OCI-LY1 (cell line): ENCODE data around the gene ZNF219.
"Not testable (repeated sequence)": the region's sequence is repeated elsewhere in the genome, so short reads cannot be mapped to it uniquely, and the experiment has no call there.

Experiments used
- H2AFZ ChIP-seq: fragments of 200-600 bp; sonication (generic), shearing (Covaris generic); 2 replicates; pipeline ENCODE4 v1.6.0; 2014; ENCODE audit warnings: antibody characterized with exemption, mild to moderate bottlenecking, low read length
- H3F3A ChIP-seq: fragments of 200-600 bp; sonication (generic), shearing (Covaris generic); 2 replicates; pipeline ENCODE4 v1.6.0; 2014; ENCODE audit warnings: mild to moderate bottlenecking, antibody characterized with exemption, low read length, moderate library complexity; ENCODE audit not compliant: insufficient read depth
- H3K27ac ChIP-seq: fragments of 200-600 bp; sonication (generic); 2 replicates; pipeline ENCODE4 v1.5.1; 2014; ENCODE audit warnings: low read length, mixed run types, mild to moderate bottlenecking, low read depth; ENCODE audit not compliant: poor library complexity, severe bottlenecking
- H3K27me3 ChIP-seq: fragments of 200-600 bp; sonication (generic); 2 replicates; pipeline ENCODE4 v1.6.0; 2014; ENCODE audit warnings: antibody characterized with exemption, mild to moderate bottlenecking, low read length, moderate library complexity; ENCODE audit not compliant: insufficient read depth
- H3K36me3 ChIP-seq: fragments of 200-600 bp; sonication (generic); 2 replicates; pipeline ENCODE4 v1.6.1; 2014; ENCODE audit warnings: mild to moderate bottlenecking, antibody characterized with exemption, low read length, moderate library complexity, mixed read lengths; ENCODE audit not compliant: insufficient read depth
- H3K4me1 ChIP-seq: fragments of 200-600 bp; sonication (generic); 2 replicates; pipeline ENCODE4 v1.5.1; 2014; ENCODE audit warnings: mild to moderate bottlenecking, low read length, moderate library complexity; ENCODE audit not compliant: insufficient read depth, severe bottlenecking
- H3K4me2 ChIP-seq: fragments of 200-600 bp; sonication (generic), shearing (Covaris generic); 2 replicates; pipeline ENCODE4 v1.6.1; 2014; ENCODE audit warnings: low read length
- H3K4me3 ChIP-seq: fragments of 200-600 bp; sonication (generic); 2 replicates; pipeline ENCODE4 v1.5.1; 2014; ENCODE audit warnings: low read length, low read depth, mild to moderate bottlenecking, mixed read lengths; ENCODE audit not compliant: poor library complexity, severe bottlenecking
- H3K79me2 ChIP-seq: fragments of 200-600 bp; shearing (Covaris generic); 2 replicates; pipeline ENCODE4 v1.6.1; 2016; ENCODE audit warnings: mixed run types, low read length, mixed read lengths; ENCODE audit not compliant: insufficient read depth
- H3K9ac ChIP-seq: fragments of 200-600 bp; sonication (generic), shearing (Covaris generic); 2 replicates; pipeline ENCODE4 v1.6.1; 2014; ENCODE audit warnings: mild to moderate bottlenecking, low read length, mixed read lengths
- H3K9me2 ChIP-seq: fragments of 200-600 bp; sonication (generic), shearing (Covaris generic); 2 replicates; pipeline ENCODE4 v1.6.1; 2014; ENCODE audit warnings: low read depth, mild to moderate bottlenecking, low read length, mixed read lengths
- H3K9me3 ChIP-seq: fragments of 200-600 bp; shearing (Covaris generic); 2 replicates; pipeline ENCODE4 v1.6.1; 2014; ENCODE audit warnings: low read length, mixed read lengths
- H4K20me1 ChIP-seq: fragments of 200-600 bp; sonication (generic), shearing (Covaris generic); 2 replicates; pipeline ENCODE4 v1.6.0; 2016; ENCODE audit warnings: mild to moderate bottlenecking, low read length; ENCODE audit not compliant: insufficient read depth
- EZH2 ChIP-seq: fragments of 200-600 bp; sonication (generic), shearing (Covaris generic); IDR thresholded peaks from 2 replicates; pipeline ENCODE4 v1.8.0; 2017; ENCODE audit warnings: borderline replicate concordance, mixed run types, mild to moderate bottlenecking, antibody characterized with exemption, low read length, moderate library complexity, mixed read lengths
- TF ChIP-seq, protein P1 (sequence below): fragments of 200-600 bp; sonication (generic), shearing (Covaris generic); IDR thresholded peaks from 2 replicates; pipeline ENCODE4 v1.5.1; 2017; ENCODE audit warnings: mild to moderate bottlenecking, antibody characterized with exemption, low read length, moderate library complexity, mixed read lengths

The ZNF219 gene

DNA sequence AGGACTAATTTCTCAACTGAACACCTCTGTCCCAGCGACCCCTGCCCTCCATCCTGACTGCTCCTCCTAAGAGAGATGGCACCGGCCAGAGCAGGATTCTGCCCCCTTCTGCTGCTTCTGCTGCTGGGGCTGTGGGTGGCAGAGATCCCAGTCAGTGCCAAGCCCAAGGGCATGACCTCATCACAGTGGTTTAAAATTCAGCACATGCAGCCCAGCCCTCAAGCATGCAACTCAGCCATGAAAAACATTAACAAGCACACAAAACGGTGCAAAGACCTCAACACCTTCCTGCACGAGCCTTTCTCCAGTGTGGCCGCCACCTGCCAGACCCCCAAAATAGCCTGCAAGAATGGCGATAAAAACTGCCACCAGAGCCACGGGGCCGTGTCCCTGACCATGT lies 55.5 kb downstream of the ZNF219 start:
- no peak for TF ChIP-seq EZH2
- TF ChIP-seq, protein P1, sequence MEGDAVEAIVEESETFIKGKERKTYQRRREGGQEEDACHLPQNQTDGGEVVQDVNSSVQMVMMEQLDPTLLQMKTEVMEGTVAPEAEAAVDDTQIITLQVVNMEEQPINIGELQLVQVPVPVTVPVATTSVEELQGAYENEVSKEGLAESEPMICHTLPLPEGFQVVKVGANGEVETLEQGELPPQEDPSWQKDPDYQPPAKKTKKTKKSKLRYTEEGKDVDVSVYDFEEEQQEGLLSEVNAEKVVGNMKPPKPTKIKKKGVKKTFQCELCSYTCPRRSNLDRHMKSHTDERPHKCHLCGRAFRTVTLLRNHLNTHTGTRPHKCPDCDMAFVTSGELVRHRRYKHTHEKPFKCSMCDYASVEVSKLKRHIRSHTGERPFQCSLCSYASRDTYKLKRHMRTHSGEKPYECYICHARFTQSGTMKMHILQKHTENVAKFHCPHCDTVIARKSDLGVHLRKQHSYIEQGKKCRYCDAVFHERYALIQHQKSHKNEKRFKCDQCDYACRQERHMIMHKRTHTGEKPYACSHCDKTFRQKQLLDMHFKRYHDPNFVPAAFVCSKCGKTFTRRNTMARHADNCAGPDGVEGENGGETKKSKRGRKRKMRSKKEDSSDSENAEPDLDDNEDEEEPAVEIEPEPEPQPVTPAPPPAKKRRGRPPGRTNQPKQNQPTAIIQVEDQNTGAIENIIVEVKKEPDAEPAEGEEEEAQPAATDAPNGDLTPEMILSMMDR: no peak
- H3K27me3 ChIP-seq: no peaks in the 10 kb centered on the region; the same call in 1 of the 2 replicates
- no peak overlapping the region for H3K9ac ChIP-seq
- H3K9me2 ChIP-seq: no peaks in the 10 kb centered on the region
- no peaks in the 10 kb centered on the region for H3F3A ChIP-seq
- H3K4me1 ChIP-seq: no peaks in the 10 kb centered on the region
- H3K4me3 ChIP-seq: no peak overlapping the region
- H2AFZ ChIP-seq: no peak overlapping the region
- no peaks in the 10 kb centered on the region for H3K9me3 ChIP-seq
- H3K27ac ChIP-seq: no peak overlapping the region
- no peaks in the 10 kb centered on the region for H4K20me1 ChIP-seq
- no peak overlapping the region for H3K4me2 ChIP-seq
- H3K36me3 ChIP-seq: no peaks in the 10 kb centered on the region
- H3K79me2 ChIP-seq: no peaks in the 10 kb centered on the region

DNA sequence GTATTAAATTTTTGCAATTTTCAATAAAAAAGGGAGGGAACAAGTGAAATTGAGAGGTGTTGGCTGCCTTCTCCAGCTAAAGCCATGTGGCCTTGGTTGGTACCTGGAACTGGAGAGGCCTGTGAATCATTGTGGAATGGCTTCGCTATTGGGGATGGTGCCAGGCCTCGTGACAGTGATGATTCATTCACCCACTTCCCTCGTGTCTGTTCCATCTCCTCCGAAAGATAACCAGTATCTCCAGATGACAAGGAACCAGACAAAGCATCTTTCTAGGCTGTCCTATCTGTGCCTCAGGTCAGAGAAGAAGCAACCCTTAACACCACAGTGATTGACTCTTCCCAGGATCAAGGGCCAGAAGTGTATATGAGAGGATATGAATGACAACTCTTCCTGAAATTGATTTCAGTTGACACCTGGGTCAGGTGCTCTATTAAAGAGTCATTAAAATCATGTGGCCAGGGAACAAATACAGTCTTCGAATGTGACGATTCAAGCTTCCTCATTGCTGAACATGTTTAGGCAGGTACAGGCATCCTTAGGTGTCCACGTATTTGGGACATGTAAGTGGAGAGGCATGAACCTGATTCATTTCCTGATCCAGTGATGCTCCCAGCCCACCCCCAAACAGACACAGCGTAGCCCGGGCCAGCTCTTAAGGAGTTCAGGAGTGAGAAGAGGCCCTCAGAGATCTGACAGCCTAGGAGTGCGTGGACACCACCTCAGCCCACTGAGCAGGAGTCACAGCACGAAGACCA lies 56.6 kb downstream of the ZNF219 start, which contains the start of gene RNASE7:
RNASE7 (plus strand) TSS at position 687 of the 758 bp plus-strand sequence. CDS start 631 bp downstream, outside the sequence.
- H3K27ac ChIP-seq: no peak within 1 kb of the TSS

DNA sequence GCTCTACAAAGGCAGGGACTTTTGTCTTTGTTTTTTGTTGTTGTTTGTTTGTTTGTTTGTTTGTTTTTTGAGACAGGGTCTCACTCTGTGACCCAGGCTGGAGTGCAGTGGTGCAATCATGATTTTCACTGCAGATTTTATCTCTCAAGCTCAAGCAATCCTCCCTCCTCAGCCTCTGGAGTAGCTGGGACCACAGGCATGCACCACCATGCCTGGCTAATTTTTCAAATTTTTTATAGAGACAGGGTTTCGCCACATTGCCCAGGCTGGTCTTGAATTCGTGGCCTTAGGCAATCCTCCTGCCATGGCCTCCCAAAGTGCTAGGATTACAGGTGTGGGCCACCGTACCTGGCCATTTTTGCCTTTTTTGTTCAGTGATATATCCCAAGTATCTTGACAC lies 57.5 kb downstream of the ZNF219 start:
- H3K4me2 ChIP-seq: not testable (repeated sequence)

More for the DNA sequence above, 56.6 kb downstream of the ZNF219 start, which contains the start of gene RNASE7:
- Histone ChIP-seq H3K27me3 (no peaks in the 10 kb centered on the region; the same call in 1 of the 2 replicates), H4K20me1 (no peaks in the 10 kb centered on the region), H3K4me1 (no peaks in the 10 kb centered on the region), H3K4me3 (no peak within 1 kb of the TSS), H3F3A (no peaks in the 10 kb centered on the region), H3K79me2 (no peaks in the 10 kb centered on the region), H2AFZ (no peak within 1 kb of the TSS), H3K36me3 (no peaks in the 10 kb centered on the region), H3K9ac (no peak within 1 kb of the TSS), H3K4me2 (no peak within 1 kb of the TSS), H3K9me2 (no peaks in the 10 kb centered on the region), H3K9me3 (no peaks in the 10 kb centered on the region)
- no peak for TF ChIP-seq EZH2
- TF ChIP-seq, protein P1: no peak

More for the DNA sequence above, 57.5 kb downstream of the ZNF219 start:
- not testable (repeated sequence) for H3K4me1 ChIP-seq, H3K9ac ChIP-seq, H3K27me3 ChIP-seq, H3K4me3 ChIP-seq, H4K20me1 ChIP-seq, H3F3A ChIP-seq, H3K9me2 ChIP-seq, H3K9me3 ChIP-seq, H3K36me3 ChIP-seq, H3K27ac ChIP-seq, H2AFZ ChIP-seq, H3K79me2 ChIP-seq
